Measurements from ENCODE around the gene MSANTD4. TPM values are rescaled to one million over a fixed set of nuclear protein-coding genes. Genes with fewer than 3 reads are reported as not detected.
"Not testable (repeated sequence)": the region's sequence is repeated elsewhere in the genome, so short reads cannot be mapped to it uniquely, and the experiment has no call there.

Gene MSANTD4
- 40.4 and 49.8 TPM in 2 replicates for total RNA-seq
- polyA plus RNA-seq (2012) = 10.8 TPM

- DNase-seq (ENCODE audit: low read depth) = peak; percentile 100
Observed at GRCh38 chr11:106021967-106022794, at the start of gene MSANTD4. Gene MSANTD4 (minus strand): TSS chr11:106022240. CDS start chr11:106010917, 11,323 bp downstream.

GRCh38 chr11:106070606-106071005 lies 48.6 kb upstream of the MSANTD4 start:
- DNase-seq (ENCODE audit: low read depth) = no peak

GRCh38 chr11:106063009-106063408 lies 41.0 kb upstream of the MSANTD4 start:
- no peak for DNase-seq (ENCODE audit: low read depth)

GRCh38 chr11:106061954-106062949 lies 40.2 kb upstream of the MSANTD4 start:
- DNase-seq (ENCODE audit: low read depth) = no peak

- DNase-seq (ENCODE audit: low read depth) = no peak
Observed at GRCh38 chr11:106061249-106061784, 39.3 kb upstream of the MSANTD4 start.

GRCh38 chr11:106059617-106060016 lies 37.6 kb upstream of the MSANTD4 start:
- no peak for DNase-seq (ENCODE audit: low read depth)

GRCh38 chr11:106058377-106058776 lies 36.3 kb upstream of the MSANTD4 start:
- DNase-seq (ENCODE audit: low read depth) = not testable (repeated sequence)

- DNase-seq (ENCODE audit: low read depth) = no peak
Observed at GRCh38 chr11:106051103-106051502, 29.1 kb upstream of the MSANTD4 start.

GRCh38 chr11:106049727-106050476 lies 27.9 kb upstream of the MSANTD4 start:
- DNase-seq (ENCODE audit: low read depth) = no peak

GRCh38 chr11:106047631-106048030 lies 25.6 kb upstream of the MSANTD4 start:
- DNase-seq (ENCODE audit: low read depth) = no peak

GRCh38 chr11:106043540-106043939 lies 21.5 kb upstream of the MSANTD4 start:
- no peak for DNase-seq (ENCODE audit: low read depth)

GRCh38 chr11:106032861-106033260 lies 10.8 kb upstream of the MSANTD4 start:
- no peak for DNase-seq (ENCODE audit: low read depth)

- no peak for DNase-seq (ENCODE audit: low read depth)
Observed at GRCh38 chr11:106031936-106032335, 9.9 kb upstream of the MSANTD4 start.

- no peak for DNase-seq (ENCODE audit: low read depth)
Observed at GRCh38 chr11:106031202-106031810, 9.3 kb upstream of the MSANTD4 start.

- no peak for DNase-seq (ENCODE audit: low read depth)
Observed at GRCh38 chr11:106030609-106031008, 8.6 kb upstream of the MSANTD4 start.

- DNase-seq (ENCODE audit: low read depth) = no peak
Observed at GRCh38 chr11:106022795-106023275, 795 bp upstream of the MSANTD4 start.

- peak; percentile 25 for DNase-seq (ENCODE audit: low read depth)
Observed at GRCh38 chr11:106021181-106021966, 666 bp downstream of the MSANTD4 start.

- DNase-seq (ENCODE audit: low read depth) = no peak
Observed at GRCh38 chr11:106017093-106017492, 4.9 kb downstream of the MSANTD4 start.

- DNase-seq (ENCODE audit: low read depth) = no peak
Observed at GRCh38 chr11:106015066-106015465, 7.0 kb downstream of the MSANTD4 start.
